ENCODE measurements around the gene GAB2.

DNA sequence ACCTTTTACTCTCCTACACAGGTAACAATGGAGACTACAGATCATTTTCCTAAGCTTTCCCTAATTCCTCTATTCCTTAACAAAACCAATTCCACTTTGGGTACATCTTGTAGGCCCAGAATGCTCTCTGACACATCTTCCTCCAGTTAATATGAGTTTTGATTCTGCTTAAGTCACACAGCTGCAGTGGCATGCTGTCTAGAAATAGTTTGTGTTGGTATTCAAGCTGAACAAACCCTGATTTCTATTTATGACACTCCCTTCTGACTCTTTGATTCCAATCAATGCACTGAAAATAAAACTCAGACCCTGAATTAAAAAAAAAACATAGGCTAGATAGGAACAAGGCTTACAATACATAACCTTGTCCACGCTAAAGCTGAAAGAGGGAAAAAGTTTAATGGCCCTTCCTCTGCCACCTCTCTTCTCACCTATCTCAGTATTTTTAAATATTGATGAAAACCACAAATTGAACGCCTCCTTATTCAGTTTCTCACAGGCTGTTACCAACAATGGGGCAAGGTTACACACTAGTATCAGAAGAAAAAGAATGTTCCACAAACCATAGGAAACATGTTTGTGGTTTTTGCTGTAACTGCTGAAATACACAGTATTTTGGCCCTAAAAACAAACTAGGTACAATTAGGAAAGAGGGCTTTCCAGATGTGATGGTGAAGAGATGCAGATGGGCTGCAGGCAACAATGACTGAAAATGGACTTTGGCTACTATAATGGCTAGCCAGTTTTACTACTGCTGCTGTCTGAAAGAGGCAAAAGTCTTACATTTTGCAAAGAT, 35.7 kb upstream of the GAB2 start:
- TF ChIP-seq, protein P1, sequence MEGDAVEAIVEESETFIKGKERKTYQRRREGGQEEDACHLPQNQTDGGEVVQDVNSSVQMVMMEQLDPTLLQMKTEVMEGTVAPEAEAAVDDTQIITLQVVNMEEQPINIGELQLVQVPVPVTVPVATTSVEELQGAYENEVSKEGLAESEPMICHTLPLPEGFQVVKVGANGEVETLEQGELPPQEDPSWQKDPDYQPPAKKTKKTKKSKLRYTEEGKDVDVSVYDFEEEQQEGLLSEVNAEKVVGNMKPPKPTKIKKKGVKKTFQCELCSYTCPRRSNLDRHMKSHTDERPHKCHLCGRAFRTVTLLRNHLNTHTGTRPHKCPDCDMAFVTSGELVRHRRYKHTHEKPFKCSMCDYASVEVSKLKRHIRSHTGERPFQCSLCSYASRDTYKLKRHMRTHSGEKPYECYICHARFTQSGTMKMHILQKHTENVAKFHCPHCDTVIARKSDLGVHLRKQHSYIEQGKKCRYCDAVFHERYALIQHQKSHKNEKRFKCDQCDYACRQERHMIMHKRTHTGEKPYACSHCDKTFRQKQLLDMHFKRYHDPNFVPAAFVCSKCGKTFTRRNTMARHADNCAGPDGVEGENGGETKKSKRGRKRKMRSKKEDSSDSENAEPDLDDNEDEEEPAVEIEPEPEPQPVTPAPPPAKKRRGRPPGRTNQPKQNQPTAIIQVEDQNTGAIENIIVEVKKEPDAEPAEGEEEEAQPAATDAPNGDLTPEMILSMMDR (IDR thresholded peaks at IDR 0.05), result no peak
- no peak for TF ChIP-seq EZH2 (IDR thresholded peaks at IDR 0.05; ENCODE audit: borderline replicate concordance, insufficient read depth, low read depth, low read length, poor library complexity, severe bottlenecking)
